ENCODE results near the gene GALNT7. TPM values are rescaled to one million over a fixed set of nuclear protein-coding genes. Genes with fewer than 3 reads are reported as not detected.
"Not testable (repeated sequence)": the region's sequence is repeated elsewhere in the genome, so short reads cannot be mapped to it uniquely, and the experiment has no call there.

The GALNT7 gene
- polyA plus RNA-seq, 1 donor = 33.8 TPM

GRCh38 chr4:173167758-173168395, 734 bp upstream of the GALNT7 start:
- DNase-seq (ENCODE audit: low read depth) = no peak

- DNase-seq (ENCODE audit: low read depth) = no peak
Observed at GRCh38 chr4:173169178-173169427, 492 bp downstream of the GALNT7 start.

DNA sequence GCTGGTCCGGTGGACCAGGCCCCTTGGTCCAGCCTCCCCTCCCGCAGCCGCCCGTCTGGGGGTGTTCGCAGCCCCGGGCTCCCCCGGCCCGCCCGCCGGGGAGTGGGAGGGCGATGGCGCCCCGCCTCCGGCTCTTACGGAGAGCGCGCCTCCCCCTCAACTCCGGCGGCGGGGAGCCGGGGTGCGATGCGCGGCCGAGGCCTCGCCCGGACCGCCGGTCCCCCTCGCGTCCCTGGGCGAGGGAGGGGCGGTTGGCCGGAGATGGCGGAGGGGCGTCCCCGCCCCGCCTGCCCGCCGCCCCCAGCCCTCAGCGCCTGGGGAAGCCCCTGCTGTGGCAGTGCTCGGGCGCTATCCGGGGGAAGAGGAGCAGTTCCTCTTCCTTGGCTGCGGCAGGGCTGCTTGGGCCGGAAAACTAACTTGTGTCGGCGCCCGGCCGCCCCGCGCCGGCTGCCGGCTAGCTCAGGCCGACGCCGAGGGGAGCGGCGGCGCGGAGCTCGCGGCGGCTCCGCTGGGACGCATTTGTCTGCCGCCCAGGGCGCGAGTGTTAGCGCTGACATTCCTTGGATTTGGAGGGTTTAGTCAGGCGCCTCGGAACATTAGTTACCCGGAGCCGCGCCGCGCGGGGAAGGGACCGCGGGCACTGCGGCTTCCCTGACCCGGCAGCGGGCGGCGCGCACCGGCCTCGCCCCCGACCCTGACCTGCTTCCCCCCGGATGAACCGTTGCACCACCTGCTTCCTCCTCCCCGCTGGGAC, 994 bp downstream of the GALNT7 start:
- DNase-seq (ENCODE audit: low read depth) = no peak

DNA sequence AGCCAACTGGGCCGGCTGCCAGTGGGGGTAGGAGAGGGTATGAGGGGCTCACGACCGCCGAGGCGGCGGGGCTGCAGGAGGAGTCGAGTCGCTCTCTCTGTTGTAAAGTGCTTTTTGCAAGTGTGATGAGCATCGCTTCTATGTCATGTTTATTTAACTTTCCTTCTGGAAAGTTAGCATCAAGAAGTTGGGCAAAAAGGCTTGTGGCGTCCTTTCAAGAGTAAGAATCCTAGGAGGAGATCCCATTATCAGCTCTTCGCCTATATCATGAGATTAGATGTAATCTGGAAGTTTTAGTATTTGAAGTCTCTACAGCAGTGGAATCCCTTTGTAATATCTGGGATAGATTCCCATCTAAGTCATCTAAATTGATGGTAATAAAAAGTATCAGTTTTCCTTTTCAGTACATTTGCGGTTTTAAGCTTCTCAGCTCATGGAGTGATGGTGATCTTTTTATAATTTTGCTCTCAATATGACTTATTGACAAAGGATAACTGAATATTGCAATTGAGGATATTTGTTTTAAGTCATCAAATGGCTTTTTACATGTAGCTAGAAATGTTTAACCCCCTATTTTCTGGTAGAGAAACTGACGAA, 1.7 kb downstream of the GALNT7 start:
- no peak for DNase-seq (ENCODE audit: low read depth)

DNA sequence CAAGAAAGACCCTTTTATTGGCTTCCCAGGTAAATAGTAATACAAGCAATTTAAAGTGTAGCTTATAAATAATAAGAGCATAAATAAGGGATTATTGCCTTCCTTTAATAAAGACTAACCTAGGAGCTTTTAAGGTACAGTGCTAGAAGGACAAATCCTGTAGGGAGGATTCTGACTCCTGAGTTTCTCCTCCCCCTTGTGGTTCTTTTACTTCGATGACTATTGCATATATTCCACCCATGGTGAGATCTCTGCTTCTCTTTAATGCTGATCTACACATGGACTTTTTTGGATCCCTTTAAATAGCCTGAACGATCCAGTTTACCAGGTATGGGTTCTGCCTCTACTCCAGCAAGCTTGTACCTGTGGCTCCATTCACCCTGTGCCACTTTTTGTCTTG, 2.5 kb downstream of the GALNT7 start:
- no peak for DNase-seq (ENCODE audit: low read depth)

DNA sequence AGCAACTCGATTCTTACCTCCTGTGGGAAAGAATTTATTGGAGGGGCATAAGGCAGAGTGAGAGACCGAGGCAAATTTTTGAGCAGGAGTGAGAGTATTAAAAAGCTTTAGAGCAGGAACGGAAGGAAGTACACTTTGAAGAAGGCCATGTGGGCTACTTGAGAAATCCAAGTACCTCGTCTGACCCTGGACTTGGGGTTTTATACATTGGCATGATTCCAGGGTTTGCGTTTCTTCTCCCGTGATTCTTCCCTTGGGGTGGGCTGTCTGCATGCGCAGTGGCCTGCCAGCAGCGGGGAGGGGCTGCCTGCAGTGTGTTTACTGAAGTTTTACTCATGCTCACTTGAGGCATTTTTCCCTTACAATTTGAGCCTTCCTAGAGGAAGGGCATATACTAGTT, 3.4 kb downstream of the GALNT7 start:
- no peak for DNase-seq (ENCODE audit: low read depth)

- no peak for DNase-seq (ENCODE audit: low read depth)
Observed at GRCh38 chr4:173174184-173174583, 5.6 kb downstream of the GALNT7 start.

GRCh38 chr4:173174594-173175012, 6.0 kb downstream of the GALNT7 start:
- DNase-seq (ENCODE audit: low read depth) = no peak

DNA sequence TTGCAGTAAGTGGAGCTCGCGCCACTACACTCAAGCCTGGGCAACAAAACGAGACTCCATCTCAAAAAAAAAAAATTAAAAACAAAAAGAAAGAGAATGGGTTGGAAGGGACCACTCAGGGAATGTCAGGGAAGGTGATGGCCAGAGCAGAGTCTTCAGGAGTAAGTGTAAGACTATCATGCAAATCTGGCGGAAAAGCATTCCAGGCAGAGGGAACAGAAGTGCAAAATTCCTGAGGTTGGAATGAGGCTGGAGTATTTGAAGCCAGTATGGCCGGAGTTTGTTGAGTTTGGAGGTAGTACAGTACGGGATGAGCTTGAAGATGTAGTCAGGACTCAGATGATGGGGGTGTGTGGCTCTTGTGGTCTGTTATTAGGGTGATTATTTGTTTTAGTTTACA, 7.4 kb downstream of the GALNT7 start:
- DNase-seq (ENCODE audit: low read depth) = no peak

- no peak for DNase-seq (ENCODE audit: low read depth)
Observed at GRCh38 chr4:173177232-173177631, 8.6 kb downstream of the GALNT7 start.

- no peak for DNase-seq (ENCODE audit: low read depth)
Observed at GRCh38 chr4:173178144-173178543, 9.5 kb downstream of the GALNT7 start.

DNA sequence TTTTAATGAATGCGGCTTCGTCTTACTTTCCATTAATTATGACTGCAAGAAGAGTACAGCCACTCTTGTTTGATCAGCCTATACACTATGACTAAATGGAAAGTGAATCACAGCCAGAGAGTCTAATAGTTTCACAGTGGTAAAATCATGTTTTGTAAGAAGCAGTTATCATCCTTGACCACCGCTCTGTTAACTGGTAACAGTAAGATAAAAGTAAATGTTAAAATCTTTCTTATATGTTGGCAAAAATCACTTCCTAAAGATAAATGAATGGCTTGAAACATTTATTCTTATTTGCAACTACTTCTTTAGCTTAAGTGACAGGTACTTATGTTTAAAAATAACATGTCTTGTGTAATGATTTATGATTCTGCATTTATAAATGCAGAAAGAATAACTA, 13.2 kb downstream of the GALNT7 start:
- DNase-seq (ENCODE audit: low read depth) = no peak

DNA sequence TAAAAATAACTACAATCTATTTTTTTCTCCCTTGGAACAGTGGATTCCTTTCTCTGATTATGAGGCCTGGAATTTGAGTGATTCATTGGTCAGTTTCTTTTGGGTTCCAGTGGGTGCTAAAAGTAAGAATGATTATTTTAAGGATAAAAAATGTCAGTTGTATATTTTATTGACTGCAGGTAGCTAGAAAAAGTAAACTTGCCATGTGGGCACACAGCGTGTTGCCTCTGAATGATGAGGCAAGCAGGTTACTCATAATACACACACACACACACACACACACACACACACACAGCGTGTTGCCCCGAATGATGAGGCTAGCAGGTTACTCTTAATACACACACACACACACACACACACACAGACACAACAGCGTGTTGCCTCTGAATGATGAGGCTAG, 13.8 kb downstream of the GALNT7 start:
- no peak for DNase-seq (ENCODE audit: low read depth)

DNA sequence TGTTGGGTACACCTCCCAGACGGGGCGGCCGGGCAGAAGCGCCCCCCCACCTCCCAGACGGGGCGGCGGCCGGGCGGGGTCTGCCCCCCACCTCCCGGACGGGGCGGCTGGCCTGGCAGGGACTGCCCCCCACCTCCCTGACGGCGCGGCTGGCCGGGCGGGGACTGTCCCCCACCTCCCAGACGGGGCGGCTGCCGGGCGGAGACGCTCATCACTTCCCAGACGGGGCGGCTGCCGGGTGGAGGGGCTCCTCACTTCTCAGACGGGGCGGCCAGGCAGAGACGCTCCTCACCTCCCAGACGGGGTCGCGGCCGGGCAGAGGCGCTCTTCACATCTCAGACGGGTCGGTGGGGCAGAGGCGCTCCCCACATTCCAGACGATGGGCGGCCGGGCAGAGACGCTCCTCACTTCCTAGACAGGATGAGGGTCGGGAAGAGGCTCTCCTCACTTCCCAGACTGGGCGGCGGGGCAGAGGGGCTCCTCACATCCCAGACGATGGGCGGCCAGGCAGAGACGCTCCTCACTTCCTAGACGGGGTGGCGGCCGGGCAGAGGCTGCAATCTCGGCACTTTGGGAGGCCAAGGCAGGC, 15.1 kb downstream of the GALNT7 start:
- DNase-seq (ENCODE audit: low read depth) = not testable (repeated sequence)

DNA sequence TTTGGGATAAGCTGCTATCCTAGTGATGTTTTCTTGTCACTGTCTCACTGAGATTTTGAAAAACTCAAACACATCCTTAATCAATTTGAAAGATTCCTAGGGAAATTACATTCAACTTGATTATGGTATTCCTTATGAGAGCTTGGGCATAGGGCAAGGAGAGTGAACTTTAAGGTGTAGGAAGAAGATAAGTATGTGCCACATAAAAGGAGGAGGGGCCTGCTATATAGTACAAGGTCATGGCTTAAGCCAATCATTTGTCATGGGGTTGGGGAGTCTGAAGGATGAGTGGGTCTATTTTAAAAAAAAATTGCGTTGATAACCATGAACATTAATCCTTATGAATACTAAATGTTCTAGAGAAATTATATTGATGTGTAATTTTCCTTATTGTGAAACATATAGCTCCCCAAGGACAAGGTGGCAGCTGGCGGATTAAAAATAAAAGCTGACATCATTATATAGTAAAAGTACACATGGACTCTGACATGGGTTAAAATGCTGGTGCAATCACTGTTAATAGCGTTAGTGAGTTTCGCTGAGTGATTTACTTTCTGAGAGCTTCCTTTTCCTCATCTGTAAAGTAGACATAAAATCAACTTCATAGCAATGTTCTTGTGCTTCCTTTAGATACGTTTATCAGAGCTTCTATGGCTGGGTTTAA, 17.4 kb downstream of the GALNT7 start:
- no peak for DNase-seq (ENCODE audit: low read depth)

DNA sequence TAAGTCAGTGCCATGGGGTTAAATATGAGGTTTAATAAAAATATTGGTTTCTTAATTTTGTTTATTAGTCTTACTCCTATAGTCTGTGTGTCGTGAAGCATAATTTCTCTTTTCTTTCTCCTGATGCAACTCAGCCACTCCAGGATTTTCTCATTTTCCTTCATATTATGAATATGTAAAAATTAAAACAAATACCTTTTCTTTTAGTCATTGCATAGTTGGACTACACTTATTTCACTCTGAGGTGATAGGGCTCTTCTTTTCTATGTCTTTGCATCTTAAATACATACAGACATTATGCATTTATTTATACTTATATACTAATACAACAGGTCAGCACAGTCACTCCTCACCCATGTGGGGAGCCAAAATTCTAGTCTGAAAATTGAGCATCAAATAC, 19.1 kb downstream of the GALNT7 start:
- no peak for DNase-seq (ENCODE audit: low read depth)

GRCh38 chr4:173188648-173189047, 20.0 kb downstream of the GALNT7 start:
- no peak for DNase-seq (ENCODE audit: low read depth)

DNA sequence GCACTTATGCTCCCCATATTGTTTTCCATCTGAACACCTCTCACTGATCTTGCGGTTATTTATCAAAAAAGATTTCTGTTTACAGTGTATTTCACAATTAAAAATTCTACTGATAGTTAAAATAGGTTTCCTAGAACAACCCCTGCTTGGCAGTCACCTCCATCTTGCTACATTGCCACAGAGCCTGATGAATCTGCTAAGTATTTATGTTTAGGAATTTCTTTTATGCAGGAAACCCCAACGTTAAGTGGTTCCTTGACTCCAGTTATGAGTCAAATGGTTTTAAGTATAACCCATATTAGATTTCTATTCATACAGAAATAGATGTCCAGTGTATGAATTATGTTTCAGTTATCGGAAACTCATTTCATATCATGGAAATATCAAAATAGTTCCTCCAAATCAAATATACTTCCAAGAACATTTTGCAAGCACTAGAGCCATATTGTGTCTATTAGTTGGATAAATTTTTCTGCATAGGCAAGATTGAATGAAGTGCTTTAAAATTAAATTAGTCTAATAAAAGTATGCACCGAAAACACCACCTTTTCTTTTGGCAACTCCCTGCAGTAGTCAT, 20.6 kb downstream of the GALNT7 start:
- no peak for DNase-seq (ENCODE audit: low read depth)

GRCh38 chr4:173191623-173192041, 23.0 kb downstream of the GALNT7 start:
- no peak for DNase-seq (ENCODE audit: low read depth)

GRCh38 chr4:173192375-173193162, 24.0 kb downstream of the GALNT7 start:
- no peak for DNase-seq (ENCODE audit: low read depth)

GRCh38 chr4:173194157-173194556, 25.5 kb downstream of the GALNT7 start:
- no peak for DNase-seq (ENCODE audit: low read depth)
